Spleen (tissue), 11 donors: ENCODE results near the gene TNS4. TPM values are rescaled to one million over a fixed set of nuclear protein-coding genes. Genes with fewer than 3 reads are reported as not detected.
"Not testable (repeated sequence)": the region's sequence is repeated elsewhere in the genome, so short reads cannot be mapped to it uniquely, and the experiment has no call there.

Experiments
- DNase-seq: peaks from one replicate; pipeline ENCODE4 v3.0.0-alpha.2; 2020
- H3K27ac ChIP-seq, 8 donors: fragments of 200-600 bp; sonication (generic) in 7 of 8; 1 replicate in 4 of 8; 2 replicates in 4 of 8; pipeline versions ENCODE4 v1.5.0 to v1.8.0; 2016 to 2021; ENCODE audit warnings: inconsistent platforms in 4 of 8, mild to moderate bottlenecking in 4 of 8, moderate library complexity in 1 of 8
- H3K27me3 ChIP-seq, 7 donors: fragments of 200-600 bp; sonication (generic) in 6 of 7; replicated peaks in 1 of 7; 1 replicate in 4 of 7; 2 replicates in 3 of 7; pipeline versions ENCODE4 v1.5.0 to v1.8.0; 2016 to 2021; ENCODE audit warnings: inconsistent platforms in 3 of 7, mild to moderate bottlenecking in 1 of 7
- H3K36me3 ChIP-seq, 6 donors: fragments of 200-600 bp; sonication (generic) in 5 of 6; 1 replicate in 4 of 6; 2 replicates in 2 of 6; pipeline versions ENCODE4 v1.5.0 to v1.8.0; 2016 to 2021; ENCODE audit warnings: inconsistent platforms in 2 of 6
- H3K4me1 ChIP-seq, 6 donors: fragments of 200-600 bp; sonication (generic) in 5 of 6; 1 replicate in 3 of 6; 2 replicates in 3 of 6; pipeline versions ENCODE4 v1.5.0 to v1.8.0; 2016 to 2021; ENCODE audit warnings: inconsistent platforms in 3 of 6
- H3K4me3 ChIP-seq, 8 donors: fragments of 200-600 bp; sonication (generic) in 7 of 8; 1 replicate in 4 of 8; 2 replicates in 4 of 8; pipeline versions ENCODE4 v1.5.0 to v1.8.0; 2016 to 2021; ENCODE audit warnings: inconsistent platforms in 4 of 8, mild to moderate bottlenecking in 4 of 8, moderate library complexity in 2 of 8
- H3K9me3 ChIP-seq, 8 donors: fragments of 200-600 bp; sonication (generic) in 7 of 8; 1 replicate in 4 of 8; 2 replicates in 4 of 8; pipeline versions ENCODE4 v1.5.0 to v1.8.0; 2016 to 2021; ENCODE audit warnings: inconsistent platforms in 4 of 8
- POLR2A ChIP-seq, 3 donors: fragments of 450-650 bp; IDR thresholded peaks; one replicate each; pipeline ENCODE4 v1.5.1; 2017; ENCODE audit warnings: antibody characterized with exemption in 3 of 3, mild to moderate bottlenecking in 1 of 3
- POLR2AphosphoS5 ChIP-seq, 3 donors: sonication (generic); formaldehyde crosslinking; IDR thresholded peaks; one replicate each; pipeline ENCODE4 v1.5.1; 2017; ENCODE audit warnings: antibody characterized with exemption in 3 of 3
- WGBS, 5 donors: extraction: QIAGEN DNeasy Blood & Tissue Kit in 3 of 5; methylation state at CpG; one replicate each; pipeline versions ENCODE4 v1.1.5 to v1.1.7; 2013 to 2018; 5-methylcytosine and 5-hydroxymethylcytosine counted together
- intact Hi-C: fragments of 100-400 bp; cut with DNase I; formaldehyde crosslinking; loops from one replicate; pipeline ENCODE4 v1.15.0; 2023; ENCODE audit warnings: low total_unique reads
- polyA plus RNA-seq, 3 donors: library from polyadenylated mRNA; stranded (reverse); fragments of 200-250 nt; gene quantifications; one replicate each; pipeline ENCODE4 v1.2.1, GENCODE V29; 2013
- total RNA-seq, 7 donors: library from RNA; depleted of rRNA in 3 of 7; stranded (reverse); fragments of >200 nt in 3 of 7; fragmentation: NEBNext Ultra II Directional in 4 of 7; extraction: Animal tissue kit (Norgen Biotek cat#: 25700) in 4 of 7; gene quantifications; one replicate each; pipeline versions ENCODE4 v1.1.0 to v1.2.1, GENCODE V29; 2016 to 2021
- TF ChIP-seq, protein P1 (sequence below), 11 experiments: fragments of 200-600 bp in 7 of 11; fragments of 450-650 bp in 4 of 11; sonication (generic) in 4 of 11; IDR thresholded peaks in 8 of 11; conservative IDR thresholded peaks in 3 of 11; 1 replicate in 7 of 11; 2 replicates in 4 of 11; pipeline versions ENCODE4 v1.4.0 to v1.8.0; 2016 to 2021; ENCODE audit warnings: antibody characterized with exemption in 11 of 11, inconsistent platforms in 4 of 11, mild to moderate bottlenecking in 1 of 11
- donor health status: healthy with polysubstance abuse.
- donor health status: DM: no; HTN: no; CAD: no; lungs with moderate emphysema.
- donor health status: DM: no; HTN: no; CAD: no.
- donor health status: Bipolar disorder and iron deficiency.
- donor health status: healthy.
- donor health status: DM: no; HTN: no; CAD: no.
- donor health status: DM: yes; HTN: yes; CAD: no.

Gene TNS4
- total and polyA plus RNA-seq, 10 donors = 0.14 to 1.3 (median 0.37) TPM; not detected in 1

DNA sequence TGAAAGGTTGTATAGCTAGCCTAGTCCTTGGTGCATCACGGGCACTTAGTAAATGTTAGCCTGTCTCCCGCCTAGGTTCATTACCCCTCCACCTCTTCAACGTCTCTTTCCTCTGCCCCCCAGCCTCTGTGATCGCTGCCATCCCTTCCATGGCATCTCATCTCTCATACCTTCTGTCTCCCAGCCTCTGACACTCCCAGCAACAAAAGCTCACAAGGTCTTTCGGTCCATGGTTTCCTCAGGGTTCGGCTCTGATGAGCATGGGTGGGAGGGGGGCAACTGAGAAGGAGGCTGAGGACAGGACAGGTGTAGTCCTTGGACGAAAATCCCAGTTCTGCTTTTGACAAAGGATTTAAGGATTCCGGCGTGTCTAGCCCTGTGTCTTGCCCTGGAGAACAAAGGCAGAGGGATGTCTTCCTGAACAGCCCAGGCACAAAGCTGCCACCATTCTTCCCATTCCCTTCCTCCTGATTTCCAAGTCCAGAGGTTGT lies 47.1 kb upstream of the TNS4 start:
- peak; percentile 46 for DNase-seq
- Histone ChIP-seq H3K4me3 (no peak overlapping the region), H3K4me1 (peaks cover 35 to 85% (median 68%) of the 10 kb centered on the region in 6 donors)

DNA sequence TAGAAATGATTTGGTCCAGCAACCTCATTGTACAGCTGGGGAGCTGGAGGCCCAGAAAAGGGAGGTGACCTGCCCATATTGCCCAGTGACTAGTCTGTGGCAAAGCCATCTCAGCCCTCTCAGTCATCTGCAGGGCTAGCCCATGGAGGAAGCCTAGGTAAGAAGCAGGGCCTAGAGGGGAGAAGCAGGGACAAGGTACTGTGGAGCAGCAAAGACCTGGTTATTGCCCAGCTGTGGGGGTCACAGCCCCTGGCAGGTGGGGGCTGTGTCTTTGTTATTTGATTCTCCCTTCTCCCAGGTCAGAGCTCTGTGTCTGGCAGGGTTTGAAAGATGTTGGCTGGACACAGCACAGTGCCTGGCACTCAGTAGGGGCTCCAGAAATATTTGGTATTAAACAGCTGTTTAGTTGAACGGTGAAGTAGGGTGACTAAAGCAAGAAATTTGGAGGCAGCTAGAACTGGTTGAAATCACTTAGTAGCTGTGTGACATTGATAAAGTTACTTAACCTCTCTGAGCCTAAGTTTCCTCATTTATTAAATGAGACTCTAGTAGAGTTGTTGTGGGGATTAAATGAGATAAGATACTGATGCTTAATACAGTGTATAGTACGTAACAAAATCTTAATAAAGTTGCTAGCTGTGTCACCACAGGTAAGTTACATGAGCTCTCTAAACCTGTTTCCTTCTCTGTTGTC lies 46.5 kb upstream of the TNS4 start:
- intact Hi-C loops = no loop called here
- TF ChIP-seq POLR2AphosphoS5 (IDR thresholded peaks at IDR 0.05) = no peak
- no peak for TF ChIP-seq POLR2A (IDR thresholded peaks at IDR 0.05)
- TF ChIP-seq, protein P1, sequence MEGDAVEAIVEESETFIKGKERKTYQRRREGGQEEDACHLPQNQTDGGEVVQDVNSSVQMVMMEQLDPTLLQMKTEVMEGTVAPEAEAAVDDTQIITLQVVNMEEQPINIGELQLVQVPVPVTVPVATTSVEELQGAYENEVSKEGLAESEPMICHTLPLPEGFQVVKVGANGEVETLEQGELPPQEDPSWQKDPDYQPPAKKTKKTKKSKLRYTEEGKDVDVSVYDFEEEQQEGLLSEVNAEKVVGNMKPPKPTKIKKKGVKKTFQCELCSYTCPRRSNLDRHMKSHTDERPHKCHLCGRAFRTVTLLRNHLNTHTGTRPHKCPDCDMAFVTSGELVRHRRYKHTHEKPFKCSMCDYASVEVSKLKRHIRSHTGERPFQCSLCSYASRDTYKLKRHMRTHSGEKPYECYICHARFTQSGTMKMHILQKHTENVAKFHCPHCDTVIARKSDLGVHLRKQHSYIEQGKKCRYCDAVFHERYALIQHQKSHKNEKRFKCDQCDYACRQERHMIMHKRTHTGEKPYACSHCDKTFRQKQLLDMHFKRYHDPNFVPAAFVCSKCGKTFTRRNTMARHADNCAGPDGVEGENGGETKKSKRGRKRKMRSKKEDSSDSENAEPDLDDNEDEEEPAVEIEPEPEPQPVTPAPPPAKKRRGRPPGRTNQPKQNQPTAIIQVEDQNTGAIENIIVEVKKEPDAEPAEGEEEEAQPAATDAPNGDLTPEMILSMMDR (IDR thresholded peaks at IDR 0.05 in 8 of 11, conservative IDR thresholded peaks at IDR 0.05 in 3 of 11) = no peak
- no peaks in the 10 kb centered on the region for H3K9me3 ChIP-seq
- peak overlapping the region in 6 of 8 donors; percentile 17 to 95 (median 73) for H3K27ac ChIP-seq
- WGBS, 5 donors = 75 to 82% (median 81%) methylated on average over 2 of the region's 2 CpGs
- H3K27me3 ChIP-seq = no peaks in the 10 kb centered on the region
- no peak overlapping the region for H3K4me3 ChIP-seq
- peaks cover 35 to 85% (median 68%) of the 10 kb centered on the region in 6 donors for H3K4me1 ChIP-seq
- no peaks in the 10 kb centered on the region for H3K36me3 ChIP-seq
- DNase-seq = no peak

More for the DNA sequence above, 47.1 kb upstream of the TNS4 start:
- H3K27ac ChIP-seq = peak overlapping the region in 6 of 8 donors; percentile 41 to 95 (median 73)
- no peaks in the 10 kb centered on the region for H3K27me3 ChIP-seq
- no peaks in the 10 kb centered on the region for H3K36me3 ChIP-seq
- H3K9me3 ChIP-seq = no peaks in the 10 kb centered on the region
- WGBS, 5 donors = 84 to 92% (median 89%) methylated on average over 9 of the region's 9 CpGs
- intact Hi-C loops = no loop called here
- TF ChIP-seq POLR2AphosphoS5 (IDR thresholded peaks at IDR 0.05) (no peak), POLR2A (IDR thresholded peaks at IDR 0.05) (no peak)
- TF ChIP-seq, protein P1 (IDR thresholded peaks at IDR 0.05 in 8 of 11, conservative IDR thresholded peaks at IDR 0.05 in 3 of 11) = no peak

DNA sequence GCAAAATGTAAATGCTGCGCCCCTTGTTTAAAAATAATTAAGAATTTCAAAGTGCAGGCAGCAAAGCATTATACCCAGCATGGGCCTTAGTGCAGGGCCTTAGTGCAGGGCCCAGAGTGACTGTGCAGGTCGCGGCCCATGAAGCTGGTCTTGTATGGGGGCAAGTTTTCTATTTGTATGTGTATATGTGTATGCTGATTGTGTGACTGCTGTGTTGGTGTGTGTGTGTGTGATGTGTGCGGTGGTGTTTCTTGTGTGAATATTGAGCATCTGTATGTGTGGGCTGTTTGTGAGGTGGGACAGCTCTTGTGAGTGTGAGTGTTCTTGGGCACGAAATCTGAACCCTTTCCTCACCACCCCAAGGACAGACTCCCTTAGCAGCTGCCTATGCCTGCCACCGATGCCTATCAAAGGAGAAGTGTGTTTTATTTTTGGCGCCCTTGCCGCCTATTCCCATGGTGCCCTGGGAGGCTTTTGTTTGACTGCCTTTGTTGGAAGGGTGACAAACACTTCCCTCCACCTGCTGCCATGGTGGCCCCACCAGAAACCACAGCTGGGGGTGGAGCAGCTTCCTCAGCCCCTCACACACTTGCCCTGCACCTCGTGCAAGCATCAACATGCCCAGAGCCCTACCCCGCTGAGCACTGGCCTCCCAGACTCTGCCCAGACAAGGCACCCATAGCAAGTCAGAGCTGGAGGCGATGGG lies 45.8 kb upstream of the TNS4 start:
- DNase-seq = peak; percentile 89

DNA sequence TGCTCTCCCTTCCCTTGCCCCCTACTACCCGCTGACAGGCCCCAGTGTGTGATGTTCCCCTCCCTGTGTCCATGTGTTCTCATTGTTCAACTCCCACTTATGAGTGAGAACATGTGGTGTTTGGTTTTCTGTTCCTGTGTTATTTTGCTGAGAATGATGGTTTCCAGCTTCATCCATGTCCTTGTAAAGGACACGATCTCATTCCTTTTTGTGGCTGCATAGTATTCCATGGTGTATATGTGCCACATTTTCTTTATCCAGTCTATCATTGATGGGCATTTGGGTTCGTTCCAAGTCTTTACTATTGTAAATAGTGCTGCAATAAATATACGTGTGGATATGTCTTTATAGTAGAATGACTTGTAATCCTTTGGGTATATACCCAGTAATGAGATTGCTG lies 45.1 kb upstream of the TNS4 start:
- intact Hi-C loops, H3K27me3 ChIP-seq, H3K4me3 ChIP-seq, H3K36me3 ChIP-seq, H3K9me3 ChIP-seq, DNase-seq: not testable (repeated sequence)
- Histone ChIP-seq H3K4me1 (peaks cover 34 to 85% (median 68%) of the 10 kb centered on the region in 6 donors), H3K27ac (peak overlapping the region in 1 of 8 donors; percentile 95)
- 93 to 98% (median 95%) methylated on average over 4 of the region's 4 CpGs for WGBS, 5 donors

More for the DNA sequence above, 45.8 kb upstream of the TNS4 start:
- peaks cover 34 to 85% (median 68%) of the 10 kb centered on the region in 6 donors for H3K4me1 ChIP-seq
- H3K27ac ChIP-seq = peak overlapping the region in 5 of 8 donors; percentile 17 to 95 (median 90)
- TF ChIP-seq, protein P1 (IDR thresholded peaks at IDR 0.05 in 8 of 11, conservative IDR thresholded peaks at IDR 0.05 in 3 of 11) = no peak
- TF ChIP-seq POLR2AphosphoS5 (IDR thresholded peaks at IDR 0.05) = peak; percentile 69 to 76 (median 73)
- TF ChIP-seq POLR2A (IDR thresholded peaks at IDR 0.05) = no peak
- H3K27me3 ChIP-seq = no peaks in the 10 kb centered on the region
- WGBS, 5 donors = 48 to 70% (median 52%) methylated on average over 9 to 11 of the region's 11 CpGs
- H3K4me3 ChIP-seq = no peak overlapping the region
- intact Hi-C loops = no loop called here
- no peaks in the 10 kb centered on the region for H3K36me3 ChIP-seq
- H3K9me3 ChIP-seq = no peaks in the 10 kb centered on the region
